GM12878 (cell line): Measurements from ENCODE around the gene PUS7. TPM values are rescaled to one million over a fixed set of nuclear protein-coding genes. Genes with fewer than 3 reads are reported as not detected.

Source experiments
- BACH1 ChIP-seq: fragments of 450-650 bp; IDR thresholded peaks from 2 replicates; pipeline ENCODE4 v1.6.1; 2017; ENCODE audit warnings: mild to moderate bottlenecking, borderline replicate concordance
- BHLHE40 ChIP-seq, 2 experiments: fragments of 450-650 bp in 1 of 2; IDR thresholded peaks; 2 replicates each; pipeline ENCODE4 v1.6.1; 2011 to 2017; ENCODE audit warnings: low read depth in 2 of 2, borderline replicate concordance in 1 of 2, improper control_type of control experiment in 1 of 2, low read length in 1 of 2, mild to moderate bottlenecking in 1 of 2
- CUX1 ChIP-seq: IDR thresholded peaks from 2 replicates; pipeline ENCODE4 v1.6.1; 2012; ENCODE audit warnings: improper control_type of control experiment, low read depth, low read length; ENCODE audit not compliant: insufficient replicate concordance
- DPF2 ChIP-seq: fragments of 450-650 bp; IDR thresholded peaks from 2 replicates; pipeline ENCODE4 v1.6.1; 2017; ENCODE audit warnings: mild to moderate bottlenecking
- E2F8 ChIP-seq: fragments of 450-650 bp; IDR thresholded peaks from 2 replicates; pipeline ENCODE4 v1.6.1; 2018; ENCODE audit warnings: mild to moderate bottlenecking, low read depth, moderate library complexity; ENCODE audit not compliant: partially characterized antibody
- GATAD2B ChIP-seq: fragments of 450-650 bp; conservative IDR thresholded peaks from 2 replicates; pipeline ENCODE4 v1.6.1; 2017; ENCODE audit warnings: low read depth, mild to moderate bottlenecking, moderate library complexity
- HDAC2 ChIP-seq: fragments of 200-600 bp; sonication (generic); IDR thresholded peaks from 2 replicates; pipeline ENCODE4 v1.6.1; 2017
- HDGF ChIP-seq: fragments of 450-650 bp; IDR thresholded peaks from 2 replicates; pipeline ENCODE4 v1.6.1; 2016; ENCODE audit warnings: antibody characterized with exemption
- MTA2 ChIP-seq: fragments of 450-650 bp; IDR thresholded peaks from 2 replicates; pipeline ENCODE4 v1.6.1; 2016; ENCODE audit warnings: low read depth, mild to moderate bottlenecking, moderate library complexity
- NR2F1 ChIP-seq: fragments of 450-650 bp; conservative IDR thresholded peaks from 2 replicates; pipeline ENCODE4 v1.6.1; 2017; ENCODE audit warnings: mild to moderate bottlenecking
- POLR2A ChIP-seq: IDR thresholded peaks from 2 replicates; pipeline ENCODE4 v1.6.1; 2011; ENCODE audit warnings: low read depth, mild to moderate bottlenecking, low read length
- POLR2AphosphoS2 ChIP-seq: IDR thresholded peaks from 2 replicates; pipeline ENCODE4 v1.6.1; 2011; ENCODE audit warnings: low read depth, mild to moderate bottlenecking, low read length, improper control_type of control experiment, moderate library complexity
- RFX5 ChIP-seq: IDR thresholded peaks from 2 replicates; pipeline ENCODE4 v1.6.1; 2011; ENCODE audit warnings: low read depth, low read length, improper control_type of control experiment
- SMAD5 ChIP-seq: IDR thresholded peaks from 2 replicates; pipeline ENCODE4 v1.6.1; 2016; ENCODE audit warnings: antibody characterized with exemption, low read depth
- SRF ChIP-seq, 2 experiments: IDR thresholded peaks; 2 replicates each; pipeline ENCODE4 v1.6.1; 2011; ENCODE audit warnings: low read depth in 2 of 2, low read length in 2 of 2, mild to moderate bottlenecking in 1 of 2, moderate library complexity in 1 of 2
- ZBED1 ChIP-seq: IDR thresholded peaks from 2 replicates; pipeline ENCODE4 v1.6.1; 2016; ENCODE audit warnings: borderline replicate concordance
- ZNF207 ChIP-seq: fragments of 450-650 bp; IDR thresholded peaks from 2 replicates; pipeline ENCODE4 v1.6.1; 2014; ENCODE audit warnings: antibody characterized with exemption, mild to moderate bottlenecking, borderline replicate concordance
- ZNF592 ChIP-seq: fragments of 450-650 bp; IDR thresholded peaks from 2 replicates; pipeline ENCODE4 v1.6.1; 2017; ENCODE audit warnings: mild to moderate bottlenecking, moderate library complexity
- polyA plus RNA-seq, 11 experiments: library from polyadenylated mRNA; depleted of rRNA in 4 of 11; unstranded in 6 of 11; stranded (reverse) in 5 of 11; fragments of >200 nt; fragmentation: Nextera tagmentation in 4 of 11; fragmentation: Illumina TruSeq in 1 of 11; extraction: Ambion mirVana in 4 of 11; extraction: Trizol in 1 of 11; gene quantifications; 1 replicate in 1 of 11; 2 replicates in 10 of 11; pipeline versions ENCODE4 v1.2.1 to v1.2.3, GENCODE V29; 2011 to 2016; ENCODE audit warnings: inconsistent platforms in 2 of 11, missing spikeins in 2 of 11, low read depth in 1 of 11
- total RNA-seq, 4 experiments: library from RNA; depleted of rRNA in 3 of 4; stranded (reverse); fragments of >200 nt in 3 of 4; fragmentation: Illumina TruSeq in 1 of 4; extraction: Trizol in 1 of 4; gene quantifications; 2 replicates each; pipeline versions ENCODE4 v1.2.1 to v1.2.3, GENCODE V29; 2013 to 2021

The PUS7 gene
- total and polyA plus RNA-seq, 10 of the 15 experiments (the other 5 are each of a cell fraction or from before 2014, with no cell fraction given), result 5.6 to 28.5 (median 22.4) TPM

GRCh38 chr7:105531792-105532671 lies 10.0 kb upstream of the PUS7 start, which contains the start of gene RINT1 (continued):
- TF ChIP-seq RFX5 (no peak), ZNF207 (peak; percentile 92), HDAC2 (no peak), E2F8 (no peak), BACH1 (peak; percentile 91), POLR2AphosphoS2 (peak; percentile 95), HDGF (peak; percentile 78; the same call in 1 of the 2 replicates), SRF (IDR thresholded peaks at IDR 0.05; ENCODE audit: low read depth in 2 of 2, low read length in 2 of 2) (0 out of 4 replicates have a peak, but pooled peaks of 1 of the 2 experiments have one; percentile 14), MTA2 (no peak), BHLHE40 (IDR thresholded peaks at IDR 0.05; ENCODE audit: borderline replicate concordance in 1 of 2, low read depth in 2 of 2, low read length in 1 of 2) (peak; percentile 80 to 93; a peak in 3 of 4 replicates), CUX1 (peak; percentile 59), DPF2 (peak; percentile 78; the same call in 1 of the 2 replicates), ZBED1 (peak; percentile 79; the same call in 1 of the 2 replicates), NR2F1 (peak; percentile 52), SMAD5 (peak; percentile 96), ZNF592 (no peak), POLR2A (peak; percentile 100), GATAD2B (peak; percentile 75; the same call in 1 of the 2 replicates)
